ENCODE results near the gene RANBP10. TPM values are rescaled to one million over a fixed set of nuclear protein-coding genes. Genes with fewer than 3 reads are reported as not detected.
A peak's percentile ranks its signal among the peaks of the same experiment; 100 is the strongest.

The RANBP10 gene
- total RNA-seq, 2 donors from 2014 or later = 14.7 to 22.5 TPM

DNA sequence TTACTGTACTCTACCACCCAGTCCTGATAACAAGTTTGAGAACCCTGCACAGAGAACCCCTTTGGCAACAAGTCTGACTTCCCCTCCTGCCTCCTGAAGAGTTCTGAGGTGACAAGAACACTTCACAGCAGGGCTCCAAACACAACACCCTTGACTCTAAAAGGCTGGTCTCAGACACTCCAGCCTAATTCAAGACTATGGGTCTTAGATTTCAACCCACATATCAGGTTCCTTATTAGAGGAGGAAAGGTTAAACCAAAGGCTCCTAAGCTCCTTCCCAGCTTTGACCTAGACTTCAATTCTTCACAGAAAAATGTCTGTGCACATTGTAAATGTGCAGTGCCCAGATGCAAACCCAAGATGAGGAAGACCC, 23.0 kb downstream of the RANBP10 start:
- Histone ChIP-seq H3K9ac (ENCODE audit: low read depth in 2 of 2, low read length in 2 of 2) (no peak overlapping the region), H3K36me3 (no peaks in the 10 kb centered on the region), H3K9me3 (no peaks in the 10 kb centered on the region), H3K4me1 (no peaks in the 10 kb centered on the region), H3K27me3 (no peaks in the 10 kb centered on the region), H3K4me3 (no peak overlapping the region), H3K27ac (no peak overlapping the region)
- no peak for TF ChIP-seq CTCF (IDR thresholded peaks at IDR 0.05)
- no peak for DNase-seq
- intact Hi-C loops (cut with DNase I) = no loop called here

GRCh38 chr16:67782567-67783352, 23.6 kb downstream of the RANBP10 start:
- DNase-seq = no peak
- H3K27me3 ChIP-seq = no peaks in the 10 kb centered on the region
- H3K9me3 ChIP-seq = no peaks in the 10 kb centered on the region
- H3K4me3 ChIP-seq = no peak overlapping the region
- H3K9ac ChIP-seq (ENCODE audit: low read depth in 2 of 2, low read length in 2 of 2) = no peak overlapping the region
- H3K27ac ChIP-seq = no peak overlapping the region
- no peaks in the 10 kb centered on the region for H3K36me3 ChIP-seq
- no peaks in the 10 kb centered on the region for H3K4me1 ChIP-seq
- intact Hi-C loops (cut with DNase I) = no loop called here
- TF ChIP-seq CTCF (IDR thresholded peaks at IDR 0.05) = no peak

DNA sequence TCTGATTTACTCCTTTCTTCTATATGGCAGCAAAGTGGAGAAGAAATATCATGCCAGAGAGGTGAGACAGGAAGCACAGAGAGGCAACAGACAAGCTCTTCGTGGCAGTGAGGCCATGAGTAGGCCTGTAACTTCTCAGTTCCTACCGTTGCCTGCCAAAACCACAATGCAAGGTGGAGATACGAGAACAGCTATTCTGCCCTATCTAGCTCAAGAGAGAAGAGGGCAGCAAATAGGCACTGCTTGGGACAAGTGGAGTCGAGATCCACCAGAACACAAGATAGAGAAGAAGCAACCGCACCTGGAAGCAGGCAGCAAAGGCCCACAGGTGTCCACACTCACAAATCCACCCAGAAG, 24.8 kb downstream of the RANBP10 start:
- no peaks in the 10 kb centered on the region for H3K4me1 ChIP-seq
- H3K9ac ChIP-seq (ENCODE audit: low read depth in 2 of 2, low read length in 2 of 2) = peak overlapping the region in 1 of 2 donors; percentile 41
- H3K27me3 ChIP-seq = no peaks in the 10 kb centered on the region
- H3K4me3 ChIP-seq = no peak overlapping the region
- intact Hi-C loops (cut with DNase I) = no loop called here
- no peak for DNase-seq
- H3K27ac ChIP-seq = no peak overlapping the region
- no peaks in the 10 kb centered on the region for H3K36me3 ChIP-seq
- H3K9me3 ChIP-seq = no peaks in the 10 kb centered on the region
- TF ChIP-seq CTCF (IDR thresholded peaks at IDR 0.05) = no peak

DNA sequence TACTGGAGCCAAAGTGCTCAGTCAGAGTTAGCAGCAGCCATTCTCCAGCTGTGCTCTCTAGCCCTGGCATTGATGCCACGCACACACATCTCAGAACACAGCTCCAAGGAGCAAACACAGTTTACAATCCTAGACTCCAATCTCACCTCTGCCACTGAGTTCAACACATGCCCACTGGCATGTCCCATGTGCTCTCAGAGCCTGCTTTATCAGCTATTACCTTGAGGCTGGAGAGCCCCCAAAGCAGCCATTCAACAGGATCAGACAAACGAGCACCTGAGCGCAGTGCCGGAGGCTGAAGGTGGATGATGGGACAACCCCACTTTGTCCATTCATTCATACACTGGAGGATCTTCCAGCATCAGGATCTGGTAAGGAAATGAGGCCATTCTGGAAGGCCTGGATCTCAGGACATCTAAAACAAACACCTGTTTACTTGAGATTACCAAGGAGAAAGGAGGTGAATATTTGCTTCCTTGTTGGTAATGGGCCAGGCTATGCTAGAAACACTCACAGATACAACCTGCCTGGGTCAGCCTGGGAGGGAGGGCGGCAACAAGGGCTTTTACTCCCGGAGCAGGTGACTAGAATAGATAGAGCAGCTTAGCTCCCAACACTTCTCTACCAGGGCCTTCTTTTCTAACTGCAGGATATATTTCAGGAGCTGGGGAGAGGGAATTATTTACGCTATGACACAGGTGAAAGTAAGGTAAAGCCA, 25.4 kb downstream of the RANBP10 start:
- DNase-seq = no peak
- no peak for TF ChIP-seq CTCF (IDR thresholded peaks at IDR 0.05)
- Histone ChIP-seq H3K4me3 (no peak overlapping the region), H3K36me3 (no peaks in the 10 kb centered on the region), H3K4me1 (no peaks in the 10 kb centered on the region), H3K27me3 (no peaks in the 10 kb centered on the region), H3K9ac (ENCODE audit: low read depth in 2 of 2, low read length in 2 of 2) (peak overlapping the region in 1 of 2 donors; percentile 41), H3K27ac (no peak overlapping the region), H3K9me3 (no peaks in the 10 kb centered on the region)
- intact Hi-C loops (cut with DNase I) = no loop called here

- no peaks in the 10 kb centered on the region for H3K9me3 ChIP-seq
- no peak for DNase-seq
- H3K27ac ChIP-seq = no peak overlapping the region
- no peaks in the 10 kb centered on the region for H3K4me1 ChIP-seq
- no peaks in the 10 kb centered on the region for H3K36me3 ChIP-seq
- intact Hi-C loops (cut with DNase I) = no loop called here
- no peak for TF ChIP-seq CTCF (IDR thresholded peaks at IDR 0.05)
- no peak overlapping the region for H3K9ac ChIP-seq (ENCODE audit: low read depth in 2 of 2, low read length in 2 of 2)
- no peaks in the 10 kb centered on the region for H3K27me3 ChIP-seq
- H3K4me3 ChIP-seq = no peak overlapping the region
Observed at GRCh38 chr16:67779256-67780014, 26.9 kb downstream of the RANBP10 start.
